ENCODE data around the gene BTBD16. TPM values are rescaled to one million over a fixed set of nuclear protein-coding genes. Genes with fewer than 3 reads are reported as not detected.

Gene BTBD16
- total and polyA plus RNA-seq, 4 donors: 0.42 to 2.8 (median 1.8) TPM

DNA sequence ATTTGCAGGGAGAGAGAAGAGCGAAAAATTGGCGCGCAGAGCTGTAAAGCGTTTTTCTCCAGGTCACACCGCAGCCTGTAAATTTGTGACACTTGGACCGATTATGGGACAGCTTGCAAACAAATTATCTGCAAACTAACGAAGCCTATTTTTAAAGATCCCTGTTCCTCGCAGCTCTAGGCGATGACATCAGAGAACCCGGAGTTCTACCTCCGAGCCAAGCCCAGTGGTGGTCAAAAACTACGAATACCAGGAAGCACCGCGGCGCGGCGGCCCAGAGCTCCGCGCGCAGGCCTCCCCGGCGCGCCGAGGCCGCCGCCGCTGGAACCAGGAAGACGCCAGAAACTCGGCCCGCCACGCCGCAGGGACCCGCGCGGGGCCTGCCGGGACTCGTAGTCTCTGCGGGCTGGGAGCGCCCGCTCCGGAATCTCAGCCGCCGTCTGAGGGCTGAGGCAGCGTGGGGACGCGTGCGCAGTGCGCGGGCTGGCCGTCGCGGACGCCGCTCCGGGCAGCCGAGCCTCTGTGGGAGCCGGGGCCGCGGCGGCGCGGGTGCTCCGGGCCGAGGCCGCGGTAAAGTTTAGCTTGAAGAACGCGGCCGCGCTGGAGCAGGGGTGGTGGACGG, 103.3 kb downstream of the BTBD16 start, which contains the start of gene PLEKHA1:
TSS of gene PLEKHA1 (plus strand) at position 472 of the 622 bp plus-strand sequence. CDS start 18,493 bp downstream, outside the sequence.
- WGBS: under 1% methylated on average over 71 of the region's 71 CpGs
- Histone ChIP-seq H3K36me3 (ENCODE audit: control insufficient read depth in 4 of 4, insufficient read depth in 3 of 4, low read depth in 1 of 4, low read length in 3 of 4) (no peaks in the 10 kb centered on the region), H3K4me1 (ENCODE audit: control insufficient read depth in 4 of 4, insufficient read depth in 4 of 4, low read length in 3 of 4) (peaks cover 0 to 23% (median 11%) of the 10 kb centered on the region in 4 donors), H3K9ac (ENCODE audit: low read depth in 1 of 2, low read length in 2 of 2) (peak within 1 kb of the TSS; percentile 76 to 91), H3K27ac (ENCODE audit: low read depth in 1 of 2, low read length in 2 of 2) (peak within 1 kb of the TSS; percentile 93 to 98), H3K27me3 (ENCODE audit: control insufficient read depth in 4 of 4, insufficient read depth in 4 of 4, low read length in 3 of 4) (no peaks in the 10 kb centered on the region), H3K4me3 (ENCODE audit: low read depth in 1 of 3, low read length in 3 of 3) (peak within 1 kb of the TSS; percentile 67 to 100 (median 71)), H3K9me3 (ENCODE audit: control insufficient read depth in 4 of 4, low read length in 3 of 4) (no peaks in the 10 kb centered on the region)
- DNase-seq (ENCODE audit: low spot score): peak; percentile 84
- TF ChIP-seq, protein P1, sequence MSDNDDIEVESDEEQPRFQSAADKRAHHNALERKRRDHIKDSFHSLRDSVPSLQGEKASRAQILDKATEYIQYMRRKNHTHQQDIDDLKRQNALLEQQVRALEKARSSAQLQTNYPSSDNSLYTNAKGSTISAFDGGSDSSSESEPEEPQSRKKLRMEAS (IDR thresholded peaks at IDR 0.05): no peak
- TF ChIP-seq FOXA2 (IDR thresholded peaks at IDR 0.05) (no peak), GABPA (IDR thresholded peaks at IDR 0.05 in 1 of 2, conservative IDR thresholded peaks at IDR 0.05 in 1 of 2) (no peak), RAD21 (IDR thresholded peaks at IDR 0.05) (no peak), JUND (IDR thresholded peaks at IDR 0.05) (peak in 1 of 2 donors; percentile 47), FOXA1 (IDR thresholded peaks at IDR 0.05) (no peak), HNF4A (conservative IDR thresholded peaks at IDR 0.05) (no peak), RXRA (IDR thresholded peaks at IDR 0.05) (no peak), YY1 (IDR thresholded peaks at IDR 0.05) (no peak)
- TF ChIP-seq, protein P2, sequence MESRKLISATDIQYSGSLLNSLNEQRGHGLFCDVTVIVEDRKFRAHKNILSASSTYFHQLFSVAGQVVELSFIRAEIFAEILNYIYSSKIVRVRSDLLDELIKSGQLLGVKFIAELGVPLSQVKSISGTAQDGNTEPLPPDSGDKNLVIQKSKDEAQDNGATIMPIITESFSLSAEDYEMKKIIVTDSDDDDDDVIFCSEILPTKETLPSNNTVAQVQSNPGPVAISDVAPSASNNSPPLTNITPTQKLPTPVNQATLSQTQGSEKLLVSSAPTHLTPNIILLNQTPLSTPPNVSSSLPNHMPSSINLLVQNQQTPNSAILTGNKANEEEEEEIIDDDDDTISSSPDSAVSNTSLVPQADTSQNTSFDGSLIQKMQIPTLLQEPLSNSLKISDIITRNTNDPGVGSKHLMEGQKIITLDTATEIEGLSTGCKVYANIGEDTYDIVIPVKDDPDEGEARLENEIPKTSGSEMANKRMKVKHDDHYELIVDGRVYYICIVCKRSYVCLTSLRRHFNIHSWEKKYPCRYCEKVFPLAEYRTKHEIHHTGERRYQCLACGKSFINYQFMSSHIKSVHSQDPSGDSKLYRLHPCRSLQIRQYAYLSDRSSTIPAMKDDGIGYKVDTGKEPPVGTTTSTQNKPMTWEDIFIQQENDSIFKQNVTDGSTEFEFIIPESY (IDR thresholded peaks at IDR 0.05): no peak
- TF ChIP-seq, protein P3, sequence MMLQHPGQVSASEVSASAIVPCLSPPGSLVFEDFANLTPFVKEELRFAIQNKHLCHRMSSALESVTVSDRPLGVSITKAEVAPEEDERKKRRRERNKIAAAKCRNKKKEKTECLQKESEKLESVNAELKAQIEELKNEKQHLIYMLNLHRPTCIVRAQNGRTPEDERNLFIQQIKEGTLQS (IDR thresholded peaks at IDR 0.05): no peak
- TF ChIP-seq, protein P4, sequence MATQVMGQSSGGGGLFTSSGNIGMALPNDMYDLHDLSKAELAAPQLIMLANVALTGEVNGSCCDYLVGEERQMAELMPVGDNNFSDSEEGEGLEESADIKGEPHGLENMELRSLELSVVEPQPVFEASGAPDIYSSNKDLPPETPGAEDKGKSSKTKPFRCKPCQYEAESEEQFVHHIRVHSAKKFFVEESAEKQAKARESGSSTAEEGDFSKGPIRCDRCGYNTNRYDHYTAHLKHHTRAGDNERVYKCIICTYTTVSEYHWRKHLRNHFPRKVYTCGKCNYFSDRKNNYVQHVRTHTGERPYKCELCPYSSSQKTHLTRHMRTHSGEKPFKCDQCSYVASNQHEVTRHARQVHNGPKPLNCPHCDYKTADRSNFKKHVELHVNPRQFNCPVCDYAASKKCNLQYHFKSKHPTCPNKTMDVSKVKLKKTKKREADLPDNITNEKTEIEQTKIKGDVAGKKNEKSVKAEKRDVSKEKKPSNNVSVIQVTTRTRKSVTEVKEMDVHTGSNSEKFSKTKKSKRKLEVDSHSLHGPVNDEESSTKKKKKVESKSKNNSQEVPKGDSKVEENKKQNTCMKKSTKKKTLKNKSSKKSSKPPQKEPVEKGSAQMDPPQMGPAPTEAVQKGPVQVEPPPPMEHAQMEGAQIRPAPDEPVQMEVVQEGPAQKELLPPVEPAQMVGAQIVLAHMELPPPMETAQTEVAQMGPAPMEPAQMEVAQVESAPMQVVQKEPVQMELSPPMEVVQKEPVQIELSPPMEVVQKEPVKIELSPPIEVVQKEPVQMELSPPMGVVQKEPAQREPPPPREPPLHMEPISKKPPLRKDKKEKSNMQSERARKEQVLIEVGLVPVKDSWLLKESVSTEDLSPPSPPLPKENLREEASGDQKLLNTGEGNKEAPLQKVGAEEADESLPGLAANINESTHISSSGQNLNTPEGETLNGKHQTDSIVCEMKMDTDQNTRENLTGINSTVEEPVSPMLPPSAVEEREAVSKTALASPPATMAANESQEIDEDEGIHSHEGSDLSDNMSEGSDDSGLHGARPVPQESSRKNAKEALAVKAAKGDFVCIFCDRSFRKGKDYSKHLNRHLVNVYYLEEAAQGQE (IDR thresholded peaks at IDR 0.05): peak; percentile 12

DNA sequence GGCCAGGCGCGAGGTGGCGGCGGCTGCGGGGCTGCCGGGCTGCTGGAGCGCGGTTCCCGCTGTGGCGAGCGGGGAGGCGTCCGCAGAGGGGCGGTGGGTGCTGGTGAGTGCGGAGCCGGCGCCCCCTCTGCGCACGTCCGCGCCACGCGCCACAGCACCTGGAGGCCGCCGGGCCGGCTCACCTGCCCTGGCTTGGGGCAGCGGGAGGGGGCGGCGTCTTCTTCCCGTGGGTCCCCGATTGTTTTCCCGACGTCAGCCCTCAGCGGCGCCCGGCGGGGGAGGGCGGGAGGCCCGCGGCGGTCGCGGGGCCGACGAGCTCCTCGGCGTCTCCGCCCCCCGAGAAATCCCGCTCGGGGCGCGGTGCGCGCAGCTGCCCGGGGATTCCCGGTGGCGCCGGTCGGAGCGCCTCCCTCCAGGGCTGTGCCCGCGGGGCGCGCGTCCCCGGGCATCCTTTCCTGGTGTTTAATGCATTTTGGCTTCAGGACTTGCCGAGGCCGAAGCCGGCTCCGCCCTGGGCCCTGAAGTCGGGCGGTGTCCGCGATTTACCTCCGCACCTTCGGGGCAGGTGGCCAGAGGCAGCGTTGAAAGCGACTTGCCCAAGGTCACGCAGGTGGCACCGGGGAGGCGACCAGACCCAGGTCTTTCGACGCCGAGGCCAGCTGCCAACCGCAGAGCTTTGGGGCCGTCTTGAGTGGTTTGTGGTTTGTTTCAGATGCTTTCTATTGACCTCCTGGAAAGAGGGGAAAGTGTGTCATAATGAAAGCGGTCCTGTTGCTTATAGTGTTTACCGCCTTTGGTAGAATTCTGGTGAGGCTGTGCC, 104.0 kb downstream of the BTBD16 start:
- Histone ChIP-seq H3K36me3 (ENCODE audit: control insufficient read depth in 4 of 4, insufficient read depth in 3 of 4, low read depth in 1 of 4, low read length in 3 of 4) (no peaks in the 10 kb centered on the region), H3K9me3 (ENCODE audit: control insufficient read depth in 4 of 4, low read length in 3 of 4) (no peaks in the 10 kb centered on the region), H3K27me3 (ENCODE audit: control insufficient read depth in 4 of 4, insufficient read depth in 4 of 4, low read length in 3 of 4) (no peaks in the 10 kb centered on the region), H3K27ac (ENCODE audit: low read depth in 1 of 2, low read length in 2 of 2) (peak overlapping the region; percentile 93 to 98), H3K4me1 (ENCODE audit: control insufficient read depth in 4 of 4, insufficient read depth in 4 of 4, low read length in 3 of 4) (peaks cover 0 to 23% (median 11%) of the 10 kb centered on the region in 4 donors), H3K4me3 (ENCODE audit: low read depth in 1 of 3, low read length in 3 of 3) (peak overlapping the region; percentile 67 to 100 (median 71)), H3K9ac (ENCODE audit: low read depth in 1 of 2, low read length in 2 of 2) (peak overlapping the region; percentile 76 to 91)
- TF ChIP-seq, protein P4 (IDR thresholded peaks at IDR 0.05): no peak
- TF ChIP-seq JUND (IDR thresholded peaks at IDR 0.05) (no peak), HNF4A (conservative IDR thresholded peaks at IDR 0.05) (no peak), YY1 (IDR thresholded peaks at IDR 0.05) (peak; percentile 23), HNF4G (IDR thresholded peaks at IDR 0.05) (no peak), EGR1 (IDR thresholded peaks at IDR 0.05; ENCODE audit: low read depth in 2 of 2) (no peak), SP1 (IDR thresholded peaks at IDR 0.05) (no peak), RAD21 (IDR thresholded peaks at IDR 0.05) (no peak)
- TF ChIP-seq, protein P1 (IDR thresholded peaks at IDR 0.05): no peak
- DNase-seq (ENCODE audit: low spot score): peak; percentile 52
- WGBS: under 1% methylated on average over 89 of the region's 89 CpGs
